Stomach smooth muscle (tissue), 2 donors: ENCODE measurements around the gene COQ8B.

Experiments
- H3K27ac ChIP-seq: one replicate; pipeline ENCODE4 v1.7.0; 2013; ENCODE audit warnings: mild to moderate bottlenecking, low read length, inconsistent platforms
- H3K27me3 ChIP-seq, 2 donors: one replicate each; pipeline ENCODE4 v1.7.0; 2013; ENCODE audit warnings: low read length in 2 of 2; ENCODE audit not compliant: insufficient read depth in 2 of 2, control insufficient read depth in 1 of 2
- H3K36me3 ChIP-seq, 2 donors: one replicate each; pipeline ENCODE4 v1.7.0; 2013; ENCODE audit warnings: low read length in 2 of 2; ENCODE audit not compliant: control insufficient read depth in 2 of 2, insufficient read depth in 2 of 2
- H3K4me1 ChIP-seq: one replicate; pipeline ENCODE4 v1.7.0; 2013; ENCODE audit warnings: low read length; ENCODE audit not compliant: control insufficient read depth, insufficient read depth
- H3K4me3 ChIP-seq, 2 donors: one replicate each; pipeline ENCODE4 v1.7.0; 2013; ENCODE audit warnings: low read length in 2 of 2
- H3K9ac ChIP-seq, 2 donors: one replicate each; pipeline ENCODE4 v1.7.0; 2013; ENCODE audit warnings: low read length in 2 of 2, mild to moderate bottlenecking in 1 of 2
- H3K9me3 ChIP-seq, 2 donors: one replicate each; pipeline ENCODE4 v1.7.0; 2013; ENCODE audit warnings: low read length in 2 of 2; ENCODE audit not compliant: control insufficient read depth in 2 of 2
- donor health status: healthy.
- donor health status: Pancreatic carcinoma.

COQ8B gene

DNA sequence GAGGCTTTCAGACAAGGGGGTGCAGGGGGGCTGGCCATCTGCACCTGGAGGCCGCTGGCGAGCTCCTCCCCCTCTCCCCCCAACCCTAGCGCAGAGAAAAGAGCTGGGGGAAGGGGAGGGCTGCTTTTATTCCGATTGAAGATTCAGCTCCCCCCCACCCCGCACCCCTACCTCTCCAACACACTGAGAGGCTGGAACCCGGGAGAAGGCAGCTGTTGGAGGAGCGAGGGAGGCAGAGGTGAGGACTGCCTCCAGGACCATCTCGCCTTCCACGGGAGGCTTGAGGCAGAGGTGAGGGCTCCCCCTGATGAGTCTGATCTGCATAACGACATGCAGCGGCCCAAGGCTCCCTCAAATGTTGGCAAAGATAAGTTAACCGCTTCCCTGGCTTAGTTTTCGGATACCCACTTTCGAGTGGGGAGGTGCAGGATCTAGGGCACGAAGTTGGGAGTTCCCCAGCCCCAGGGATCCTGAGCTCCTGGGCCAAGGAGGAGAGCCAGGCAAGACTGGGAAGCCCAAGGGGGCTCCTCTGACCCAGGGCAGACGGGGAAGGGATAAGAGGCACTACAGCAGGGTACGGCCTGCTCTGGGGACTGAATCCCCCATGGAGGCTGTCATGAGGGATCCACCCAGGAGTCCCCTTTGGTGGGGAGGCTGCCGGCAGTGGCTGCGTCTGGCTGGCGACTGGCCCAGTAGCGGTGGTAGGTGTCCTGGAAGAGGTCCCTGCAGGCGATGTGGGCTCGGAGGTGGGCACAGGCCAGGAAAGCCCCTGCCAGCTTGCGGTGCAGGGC, 25.1 kb downstream of the COQ8B start:
- Histone ChIP-seq H3K36me3 (peaks cover 13 to 19% of the 10 kb centered on the region in 2 donors), H3K27ac (peak overlapping the region; percentile 82), H3K9ac (peak overlapping the region in 1 of 2 donors; percentile 74), H3K4me3 (peak overlapping the region; percentile 66 to 79), H3K9me3 (no peaks in the 10 kb centered on the region), H3K27me3 (no peaks in the 10 kb centered on the region), H3K4me1 (peaks cover 39% of the 10 kb centered on the region)

DNA sequence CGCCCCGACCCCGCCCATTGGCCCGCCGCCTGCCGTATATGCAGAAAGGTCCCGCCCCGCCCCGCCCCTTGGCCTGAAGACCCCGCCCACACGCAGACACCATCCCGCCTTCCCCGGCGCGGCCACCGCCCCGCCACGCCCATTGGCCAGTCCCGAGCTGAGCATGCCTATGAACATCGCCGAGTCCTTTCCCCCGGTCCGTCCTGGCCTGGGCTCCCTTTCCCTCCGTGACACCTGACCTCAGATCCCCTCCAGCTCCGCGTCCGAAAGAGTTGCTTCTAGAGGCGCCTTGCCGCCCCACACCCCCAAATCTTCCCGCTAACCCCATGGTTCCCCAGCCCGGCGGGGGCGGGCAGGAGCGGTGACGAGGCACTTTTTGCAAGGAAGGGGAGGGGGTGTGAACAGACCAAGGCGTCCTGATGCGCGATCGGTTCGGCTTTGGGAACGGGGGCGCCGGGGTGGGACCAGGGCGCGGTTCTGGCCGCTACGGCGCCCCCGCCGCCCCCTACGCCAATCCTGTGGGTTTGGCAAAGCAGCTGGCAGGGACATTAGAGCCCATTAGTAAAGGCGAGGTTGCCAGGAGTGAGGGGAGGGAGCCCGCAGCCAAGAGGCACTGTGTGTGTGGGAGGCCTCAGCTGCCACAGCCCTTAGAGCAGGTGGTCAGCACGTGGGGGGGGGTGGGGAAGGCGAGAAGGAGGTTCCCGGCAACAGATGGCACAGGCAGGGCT, 25.8 kb downstream of the COQ8B start:
- Histone ChIP-seq H3K27ac (peak overlapping the region; percentile 82), H3K36me3 (peaks cover 15 to 21% of the 10 kb centered on the region in 2 donors), H3K9ac (peak overlapping the region; percentile 72 to 74), H3K4me3 (peak overlapping the region; percentile 66 to 91), H3K9me3 (no peaks in the 10 kb centered on the region), H3K4me1 (peaks cover 39% of the 10 kb centered on the region), H3K27me3 (no peaks in the 10 kb centered on the region)

DNA sequence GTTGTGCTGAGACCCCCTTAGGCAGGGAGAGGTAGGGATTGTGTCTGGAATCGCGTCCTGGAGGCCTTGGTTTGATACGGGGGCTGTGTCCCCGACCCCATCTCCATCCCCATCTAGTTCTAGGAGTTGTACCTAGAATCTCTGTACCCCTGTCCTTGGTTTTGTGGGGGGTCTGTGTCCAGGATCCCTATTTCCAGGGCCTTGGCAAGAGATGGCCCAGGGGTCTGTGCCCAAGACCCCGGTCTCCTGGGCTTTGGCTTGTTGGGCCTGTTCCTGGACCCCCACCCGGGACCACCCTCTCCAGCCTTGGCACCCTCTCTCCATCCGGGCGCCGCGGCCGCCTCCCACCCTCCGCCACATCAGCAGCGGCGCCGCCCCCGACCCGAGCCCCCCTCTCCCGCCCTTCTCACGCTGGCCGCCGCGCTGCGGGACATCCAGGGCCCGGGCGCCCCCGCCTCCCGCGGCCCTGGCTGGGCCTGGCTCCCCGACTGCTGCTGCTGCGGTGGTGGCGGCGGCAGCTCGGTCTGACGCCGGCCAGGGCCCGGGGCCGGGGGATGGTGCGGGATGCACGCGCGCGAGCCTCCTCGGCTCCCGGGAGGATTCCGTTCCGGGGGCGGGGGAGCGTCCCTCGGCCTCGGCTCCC, 26.5 kb downstream of the COQ8B start, which contains the start of gene NUMBL:
Gene NUMBL (minus strand): TSS at position 602 of the 643 bp plus-strand sequence. CDS start 168 bp downstream, at position 434.
- Histone ChIP-seq H3K4me1 (peaks cover 43% of the 10 kb centered on the region), H3K9ac (peak within 1 kb of the TSS; percentile 82 to 93), H3K36me3 (peaks cover 16 to 22% of the 10 kb centered on the region in 2 donors), H3K4me3 (peak within 1 kb of the TSS; percentile 91 to 94), H3K27ac (peak within 1 kb of the TSS; percentile 82), H3K27me3 (no peaks in the 10 kb centered on the region), H3K9me3 (no peaks in the 10 kb centered on the region)

DNA sequence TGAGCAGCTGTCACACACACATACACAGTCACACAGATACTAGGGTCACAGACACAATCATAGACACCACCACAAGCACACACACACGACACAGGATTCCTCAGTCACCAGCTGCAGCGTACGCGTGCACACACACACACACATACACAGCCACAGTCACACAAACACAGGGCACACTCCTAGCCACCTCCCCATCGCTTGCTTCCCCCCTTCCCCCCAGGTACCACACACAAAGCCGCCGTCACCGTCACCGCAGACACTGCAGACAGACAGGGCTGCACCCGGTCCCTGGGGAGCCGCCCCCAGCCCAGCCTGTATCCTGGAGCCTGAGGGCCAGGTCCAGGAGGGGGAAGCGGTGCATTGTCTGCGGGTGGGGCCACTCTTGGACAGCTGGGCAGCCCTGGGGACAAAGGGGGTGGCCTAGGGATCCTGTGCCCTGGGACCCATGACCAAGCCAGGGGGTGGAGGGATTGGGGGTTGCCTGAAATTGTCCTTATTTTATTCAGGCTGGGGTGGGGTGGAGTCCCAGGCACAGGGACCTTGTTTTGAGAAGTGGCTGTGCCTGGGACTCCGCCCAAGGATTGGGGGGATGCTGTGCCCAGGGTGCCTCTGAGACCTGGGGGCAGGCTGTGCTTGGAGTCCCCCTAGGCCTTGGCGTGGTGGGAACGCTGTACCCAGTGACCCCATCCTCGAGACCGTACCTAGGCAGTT, 27.2 kb downstream of the COQ8B start:
- no peaks in the 10 kb centered on the region for H3K9me3 ChIP-seq
- H3K27me3 ChIP-seq: no peaks in the 10 kb centered on the region
- H3K4me1 ChIP-seq: peaks cover 47% of the 10 kb centered on the region
- peak overlapping the region; percentile 91 to 94 for H3K4me3 ChIP-seq
- peak overlapping the region; percentile 55 for H3K27ac ChIP-seq
- peaks cover 20 to 25% of the 10 kb centered on the region in 2 donors for H3K36me3 ChIP-seq
- peak overlapping the region; percentile 82 to 93 for H3K9ac ChIP-seq

DNA sequence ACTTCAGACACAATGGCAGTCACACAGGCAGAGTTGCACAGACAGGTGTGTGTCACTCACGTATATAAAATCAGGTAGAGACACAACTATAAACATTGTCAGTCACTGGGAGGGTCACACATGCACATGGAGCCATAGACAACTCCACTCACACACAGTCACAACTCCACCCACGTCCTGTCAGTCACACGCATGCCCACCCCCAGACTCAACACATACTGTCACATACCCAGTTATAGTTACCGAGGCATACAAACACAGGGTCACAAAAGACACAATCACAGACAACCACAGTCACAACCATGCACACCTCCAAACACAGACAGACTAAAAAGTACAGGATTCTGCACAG, 27.7 kb downstream of the COQ8B start:
- no peak overlapping the region for H3K27ac ChIP-seq
- H3K4me3 ChIP-seq: peak overlapping the region; percentile 91 to 94
- H3K4me1 ChIP-seq: peaks cover 47% of the 10 kb centered on the region
- H3K36me3 ChIP-seq: peaks cover 19 to 23% of the 10 kb centered on the region in 2 donors
- H3K9ac ChIP-seq: peak overlapping the region; percentile 82 to 93
- no peaks in the 10 kb centered on the region for H3K9me3 ChIP-seq
- H3K27me3 ChIP-seq: no peaks in the 10 kb centered on the region

DNA sequence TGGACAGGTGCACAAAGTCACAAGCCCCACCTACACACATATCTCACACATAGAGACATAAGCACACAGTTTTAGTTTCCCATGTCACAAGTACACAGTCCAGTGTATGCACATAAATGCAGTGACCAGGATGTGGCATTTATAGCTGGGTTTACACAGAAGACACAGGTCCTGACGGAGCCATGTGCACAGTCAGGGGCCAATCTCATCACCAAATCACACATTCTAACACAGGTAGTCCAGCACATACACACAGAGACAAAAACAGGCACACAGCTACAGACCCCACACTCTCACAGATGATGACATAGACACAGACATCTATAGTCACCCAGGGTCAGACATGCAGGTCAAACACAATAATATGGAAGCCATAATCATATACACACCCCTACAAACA, 28.4 kb downstream of the COQ8B start:
- Histone ChIP-seq H3K36me3 (peaks cover 23 to 26% of the 10 kb centered on the region in 2 donors), H3K9me3 (no peaks in the 10 kb centered on the region), H3K4me3 (peak overlapping the region; percentile 91 to 94), H3K27ac (peak overlapping the region; percentile 46), H3K27me3 (no peaks in the 10 kb centered on the region), H3K9ac (peak overlapping the region; percentile 13 to 82), H3K4me1 (peaks cover 47% of the 10 kb centered on the region)

DNA sequence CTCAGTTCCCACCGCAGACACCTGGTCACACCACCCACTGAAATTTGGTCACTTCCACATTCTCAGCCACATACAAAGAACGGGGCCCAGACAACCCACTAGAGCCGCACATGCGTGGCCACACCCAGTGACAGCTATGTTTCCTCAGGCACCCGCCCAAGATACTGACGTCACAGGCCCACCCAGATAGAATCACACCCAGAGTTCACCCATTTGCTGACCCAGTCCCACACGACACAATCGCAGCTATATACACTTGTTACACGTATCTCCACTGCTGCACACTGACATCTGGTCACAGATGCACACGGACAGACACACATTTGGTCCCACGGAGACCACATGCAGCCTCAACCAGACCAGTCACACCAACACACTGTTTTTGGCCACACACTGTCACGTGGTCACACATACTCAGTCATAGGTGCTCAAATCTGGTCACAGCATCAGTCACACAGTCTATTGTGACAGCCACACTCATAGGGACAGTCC, 29.1 kb downstream of the COQ8B start:
- Histone ChIP-seq H3K9ac (peak overlapping the region in 1 of 2 donors; percentile 13), H3K9me3 (no peaks in the 10 kb centered on the region), H3K27ac (peak overlapping the region; percentile 46), H3K36me3 (peaks cover 30% of the 10 kb centered on the region in 2 donors), H3K27me3 (no peaks in the 10 kb centered on the region), H3K4me3 (peak overlapping the region; percentile 91 to 94), H3K4me1 (peaks cover 47% of the 10 kb centered on the region)

DNA sequence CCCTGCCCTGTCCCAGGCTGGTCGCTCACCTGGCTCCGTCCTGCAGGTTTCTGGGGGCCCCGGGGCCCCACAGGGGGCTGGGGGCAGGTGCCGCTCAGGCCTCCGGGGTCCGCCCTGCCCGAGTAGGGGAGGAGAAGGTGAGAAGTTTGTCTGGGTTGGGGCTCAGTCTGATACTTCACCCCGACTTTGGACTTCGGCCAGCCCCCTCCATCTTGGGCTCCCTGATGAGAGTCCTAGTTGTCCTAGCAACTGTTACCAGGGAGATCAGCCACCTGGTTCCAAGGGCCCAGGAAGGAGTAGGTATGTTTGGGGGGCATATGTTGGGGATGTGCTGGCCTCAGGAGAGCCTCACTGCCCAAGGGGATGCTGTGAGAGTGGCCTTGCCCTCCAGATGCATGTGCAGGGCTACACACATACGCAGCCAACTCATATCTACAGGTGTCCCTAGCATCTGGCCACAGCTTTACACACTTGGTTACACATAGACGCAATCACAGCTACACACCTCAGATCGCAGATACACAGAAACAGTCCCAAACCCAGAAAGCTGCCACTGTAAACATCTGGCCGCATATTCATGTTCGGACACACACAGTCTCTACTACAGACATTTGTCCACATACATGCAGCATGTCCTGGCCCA, 29.7 kb downstream of the COQ8B start:
- H3K27ac ChIP-seq: peak overlapping the region; percentile 37
- H3K36me3 ChIP-seq: peaks cover 33 to 34% of the 10 kb centered on the region in 2 donors
- H3K4me1 ChIP-seq: peaks cover 47% of the 10 kb centered on the region
- no peaks in the 10 kb centered on the region for H3K9me3 ChIP-seq
- no peaks in the 10 kb centered on the region for H3K27me3 ChIP-seq
- H3K4me3 ChIP-seq: peak overlapping the region in 1 of 2 donors; percentile 40
- no peak overlapping the region for H3K9ac ChIP-seq

DNA sequence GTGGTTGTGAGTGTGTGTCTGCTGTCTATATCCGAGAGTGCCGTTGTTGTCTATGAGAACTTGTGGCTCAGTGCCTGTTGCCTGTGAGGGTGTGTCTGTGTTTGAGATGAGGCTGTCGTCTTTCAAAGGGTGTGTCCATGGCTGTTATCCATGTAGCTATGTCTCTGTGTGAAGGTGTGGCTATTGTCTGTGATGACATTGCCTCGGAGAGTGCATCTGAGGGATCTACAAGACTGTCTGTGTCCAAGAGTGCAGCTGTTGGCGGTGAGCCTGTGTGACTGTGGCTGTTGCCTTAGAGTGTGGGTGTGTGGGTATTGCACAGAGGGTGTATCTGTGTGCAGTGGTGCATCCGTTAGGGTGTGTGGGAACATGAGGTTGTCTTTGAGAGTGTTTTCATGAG, 31.1 kb downstream of the COQ8B start:
- H3K36me3 ChIP-seq: peaks cover 40 to 42% of the 10 kb centered on the region in 2 donors
- H3K9me3 ChIP-seq: no peaks in the 10 kb centered on the region
- peaks cover 38% of the 10 kb centered on the region for H3K4me1 ChIP-seq
- H3K27me3 ChIP-seq: no peaks in the 10 kb centered on the region
- no peak overlapping the region for H3K9ac ChIP-seq
- no peak overlapping the region for H3K27ac ChIP-seq
- H3K4me3 ChIP-seq: no peak overlapping the region
